Muscle layer of duodenum (tissue), 2 donors: ENCODE results near the gene VSTM1.
"Not testable (repeated sequence)": the region's sequence is repeated elsewhere in the genome, so short reads cannot be mapped to it uniquely, and the experiment has no call there.

Source experiments
- H3K27ac ChIP-seq: one replicate; pipeline ENCODE4 v1.7.0; 2013; ENCODE audit warnings: mild to moderate bottlenecking, low read length
- H3K27me3 ChIP-seq: one replicate; pipeline ENCODE4 v1.7.0; 2013; ENCODE audit warnings: low read depth, mild to moderate bottlenecking, control low read depth, low read length
- H3K36me3 ChIP-seq, 2 donors: one replicate each; pipeline ENCODE4 v1.7.0; 2013; ENCODE audit warnings: low read length in 2 of 2, control low read depth in 1 of 2, mild to moderate bottlenecking in 1 of 2; ENCODE audit not compliant: insufficient read depth in 2 of 2, control insufficient read depth in 1 of 2
- H3K4me1 ChIP-seq, 2 donors: one replicate each; pipeline ENCODE4 v1.7.0; 2013; ENCODE audit warnings: low read length in 2 of 2, mild to moderate bottlenecking in 2 of 2, control low read depth in 1 of 2, moderate library complexity in 1 of 2; ENCODE audit not compliant: insufficient read depth in 2 of 2, control insufficient read depth in 1 of 2
- H3K4me3 ChIP-seq, 2 donors: one replicate each; pipeline ENCODE4 v1.7.0; 2013; ENCODE audit warnings: low read length in 2 of 2, low read depth in 1 of 2, mild to moderate bottlenecking in 1 of 2
- H3K9me3 ChIP-seq, 2 donors: one replicate each; pipeline ENCODE4 v1.7.0; 2013; ENCODE audit warnings: low read length in 2 of 2, control low read depth in 1 of 2, mild to moderate bottlenecking in 1 of 2; ENCODE audit not compliant: control insufficient read depth in 1 of 2
- donor health status: healthy.

The VSTM1 gene

GRCh38 chr19:54062643-54063042 is 1.1 kb downstream of the VSTM1 start:
- H3K9me3 ChIP-seq, result no peaks in the 10 kb centered on the region
- H3K27me3 ChIP-seq, result no peaks in the 10 kb centered on the region
- no peak overlapping the region for H3K27ac ChIP-seq
- H3K36me3 ChIP-seq, result no peaks in the 10 kb centered on the region
- no peak overlapping the region for H3K4me3 ChIP-seq
- no peaks in the 10 kb centered on the region for H3K4me1 ChIP-seq

- no peak overlapping the region for H3K27ac ChIP-seq
- no peak overlapping the region for H3K4me3 ChIP-seq
- no peaks in the 10 kb centered on the region for H3K9me3 ChIP-seq
- H3K4me1 ChIP-seq, result no peaks in the 10 kb centered on the region
- H3K27me3 ChIP-seq, result no peaks in the 10 kb centered on the region
- no peaks in the 10 kb centered on the region for H3K36me3 ChIP-seq
These were observed 16.1 kb downstream of the VSTM1 start for GRCh38 chr19:54047616-54048015.

- H3K9me3 ChIP-seq, result no peaks in the 10 kb centered on the region
- no peak overlapping the region for H3K4me3 ChIP-seq
- H3K4me1 ChIP-seq, result no peaks in the 10 kb centered on the region
- H3K27ac ChIP-seq, result no peak overlapping the region
- H3K27me3 ChIP-seq, result no peaks in the 10 kb centered on the region
- no peaks in the 10 kb centered on the region for H3K36me3 ChIP-seq
These were observed 17.9 kb downstream of the VSTM1 start for GRCh38 chr19:54045771-54046170.

GRCh38 chr19:54042989-54043388 is 20.7 kb downstream of the VSTM1 start:
- Histone ChIP-seq H3K4me3 (no peak overlapping the region), H3K27ac (no peak overlapping the region), H3K9me3 (no peaks in the 10 kb centered on the region), H3K27me3 (no peaks in the 10 kb centered on the region), H3K36me3 (no peaks in the 10 kb centered on the region), H3K4me1 (no peaks in the 10 kb centered on the region)

- no peaks in the 10 kb centered on the region for H3K4me1 ChIP-seq
- no peak overlapping the region for H3K27ac ChIP-seq
- H3K9me3 ChIP-seq, result no peaks in the 10 kb centered on the region
- no peak overlapping the region for H3K4me3 ChIP-seq
- H3K27me3 ChIP-seq, result no peaks in the 10 kb centered on the region
- H3K36me3 ChIP-seq, result no peaks in the 10 kb centered on the region
These were observed 21.6 kb downstream of the VSTM1 start for GRCh38 chr19:54041969-54042606.

GRCh38 chr19:54040003-54040402 is 23.7 kb downstream of the VSTM1 start:
- no peaks in the 10 kb centered on the region for H3K36me3 ChIP-seq
- no peaks in the 10 kb centered on the region for H3K27me3 ChIP-seq
- no peak overlapping the region for H3K4me3 ChIP-seq
- H3K9me3 ChIP-seq, result no peaks in the 10 kb centered on the region
- no peaks in the 10 kb centered on the region for H3K4me1 ChIP-seq
- H3K27ac ChIP-seq, result no peak overlapping the region

GRCh38 chr19:54036542-54036941 is 27.2 kb downstream of the VSTM1 start:
- H3K27ac ChIP-seq, H3K36me3 ChIP-seq, H3K4me1 ChIP-seq, H3K27me3 ChIP-seq, H3K9me3 ChIP-seq, H3K4me3 ChIP-seq: not testable (repeated sequence)

- Histone ChIP-seq H3K9me3 (no peaks in the 10 kb centered on the region), H3K27ac (no peak overlapping the region), H3K36me3 (no peaks in the 10 kb centered on the region), H3K27me3 (no peaks in the 10 kb centered on the region), H3K4me1 (no peaks in the 10 kb centered on the region), H3K4me3 (no peak overlapping the region)
These were observed 28.2 kb downstream of the VSTM1 start for GRCh38 chr19:54035215-54036178.

- no peak overlapping the region for H3K27ac ChIP-seq
- H3K9me3 ChIP-seq, result no peaks in the 10 kb centered on the region
These were observed 32.7 kb downstream of the VSTM1 start for GRCh38 chr19:54030895-54031586.

GRCh38 chr19:54029930-54030490 is 33.7 kb downstream of the VSTM1 start:
- no peak overlapping the region for H3K4me3 ChIP-seq
- no peaks in the 10 kb centered on the region for H3K27me3 ChIP-seq
- H3K9me3 ChIP-seq, result no peaks in the 10 kb centered on the region
- no peak overlapping the region for H3K27ac ChIP-seq
- no peaks in the 10 kb centered on the region for H3K4me1 ChIP-seq
- no peaks in the 10 kb centered on the region for H3K36me3 ChIP-seq

More at GRCh38 chr19:54030895-54031586, 32.7 kb downstream of the VSTM1 start:
- no peaks in the 10 kb centered on the region for H3K4me1 ChIP-seq
- H3K36me3 ChIP-seq, result no peaks in the 10 kb centered on the region
- H3K4me3 ChIP-seq, result no peak overlapping the region
- no peaks in the 10 kb centered on the region for H3K27me3 ChIP-seq

GRCh38 chr19:54029301-54029700 is 34.4 kb downstream of the VSTM1 start:
- Histone ChIP-seq H3K27me3 (no peaks in the 10 kb centered on the region), H3K9me3 (no peaks in the 10 kb centered on the region), H3K4me3 (no peak overlapping the region), H3K36me3 (no peaks in the 10 kb centered on the region), H3K4me1 (no peaks in the 10 kb centered on the region), H3K27ac (no peak overlapping the region)
